Glomerular visceral epithelial cell (primary cell): Measurements from ENCODE around the gene SLC38A4.
"Not testable (repeated sequence)": the region's sequence is repeated elsewhere in the genome, so short reads cannot be mapped to it uniquely, and the experiment has no call there.

ENCODE experiments used
- DNase-seq: peaks from one replicate; pipeline ENCODE4 v3.0.0-alpha.2; 2016; ENCODE audit errors: extremely low spot score

Gene SLC38A4

DNA sequence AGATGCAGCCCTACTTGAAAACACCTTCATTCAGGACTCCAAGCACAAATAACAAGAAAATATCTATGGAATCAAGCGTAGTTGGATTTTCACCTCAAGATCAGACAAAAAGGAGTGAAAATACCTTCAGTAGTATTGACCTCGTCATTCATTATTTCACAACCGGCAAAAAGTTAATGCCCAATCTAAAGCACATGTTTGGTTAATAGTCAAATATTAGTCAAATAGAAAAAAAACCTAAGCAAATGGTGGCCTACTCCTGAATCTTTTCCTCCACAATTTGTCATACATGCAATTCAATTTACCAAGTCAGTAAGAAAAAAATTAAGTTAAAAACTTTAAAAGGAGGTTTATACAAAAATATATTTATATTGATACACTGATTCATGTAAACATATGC lies 50.0 kb downstream of the SLC38A4 start:
- DNase-seq, result no peak

GRCh38 chr12:46774322-46774633 lies 51.5 kb downstream of the SLC38A4 start:
- DNase-seq, result no peak

DNA sequence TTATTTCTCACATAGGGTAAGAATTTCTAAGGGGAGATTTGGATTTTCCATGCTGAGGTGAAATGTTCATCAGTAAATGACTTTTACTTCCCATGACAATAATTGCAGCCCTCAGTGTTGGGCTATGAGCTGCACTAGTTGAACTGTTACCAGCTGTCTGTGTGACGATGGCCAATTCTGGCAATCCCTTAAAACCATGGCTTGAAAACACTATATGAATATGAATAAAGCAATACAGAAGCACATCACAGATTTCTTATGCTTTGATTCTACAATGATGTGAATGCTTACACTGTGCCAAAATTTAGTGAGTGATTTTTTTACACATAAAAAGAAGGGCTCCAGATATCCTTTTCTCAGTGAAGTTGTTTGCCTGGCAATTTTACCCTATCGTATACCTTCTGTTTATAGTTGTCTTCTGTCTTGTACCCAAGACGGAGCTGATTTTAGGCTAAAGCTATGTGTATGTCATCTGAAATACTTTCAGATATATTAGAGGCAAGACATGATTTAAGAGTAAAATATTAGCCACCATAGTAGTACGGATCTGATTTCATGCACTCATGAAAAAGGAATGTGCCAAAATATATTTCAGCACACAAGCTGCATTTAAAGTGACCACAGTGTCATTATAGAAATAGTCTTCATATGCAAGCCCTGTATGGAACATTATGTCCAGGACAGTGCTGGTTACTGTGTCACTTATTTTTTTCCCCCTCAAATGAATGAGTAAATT lies 52.0 kb downstream of the SLC38A4 start:
- DNase-seq, result peak; percentile 35

DNA sequence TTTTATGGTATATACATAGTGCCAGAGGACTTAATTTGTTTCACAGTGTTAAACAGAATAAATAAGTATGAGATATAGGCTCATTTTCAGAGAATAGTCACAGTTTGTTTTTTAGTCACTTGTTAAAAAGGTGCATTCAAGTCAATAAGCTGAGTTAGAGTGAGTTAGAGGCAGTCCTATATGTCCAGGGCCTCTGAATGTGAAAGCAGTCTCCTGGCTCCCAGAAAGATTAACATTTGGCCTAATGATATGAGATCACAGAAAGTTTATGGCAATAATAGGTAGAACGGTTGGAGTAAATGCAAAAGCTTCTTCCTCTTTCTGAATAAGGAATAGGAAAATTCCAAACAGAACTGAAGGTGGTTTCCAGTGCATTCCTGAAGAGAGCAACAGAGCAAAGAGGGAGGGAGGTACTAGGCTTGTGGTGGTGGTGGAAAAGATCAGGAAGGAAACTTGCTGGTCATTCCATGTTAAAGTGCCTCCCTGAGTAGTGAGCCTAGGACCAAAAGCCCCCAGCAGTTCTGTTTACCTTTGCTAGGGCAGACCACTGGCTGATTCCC lies 54.4 kb downstream of the SLC38A4 start:
- DNase-seq, result peak; percentile 47

DNA sequence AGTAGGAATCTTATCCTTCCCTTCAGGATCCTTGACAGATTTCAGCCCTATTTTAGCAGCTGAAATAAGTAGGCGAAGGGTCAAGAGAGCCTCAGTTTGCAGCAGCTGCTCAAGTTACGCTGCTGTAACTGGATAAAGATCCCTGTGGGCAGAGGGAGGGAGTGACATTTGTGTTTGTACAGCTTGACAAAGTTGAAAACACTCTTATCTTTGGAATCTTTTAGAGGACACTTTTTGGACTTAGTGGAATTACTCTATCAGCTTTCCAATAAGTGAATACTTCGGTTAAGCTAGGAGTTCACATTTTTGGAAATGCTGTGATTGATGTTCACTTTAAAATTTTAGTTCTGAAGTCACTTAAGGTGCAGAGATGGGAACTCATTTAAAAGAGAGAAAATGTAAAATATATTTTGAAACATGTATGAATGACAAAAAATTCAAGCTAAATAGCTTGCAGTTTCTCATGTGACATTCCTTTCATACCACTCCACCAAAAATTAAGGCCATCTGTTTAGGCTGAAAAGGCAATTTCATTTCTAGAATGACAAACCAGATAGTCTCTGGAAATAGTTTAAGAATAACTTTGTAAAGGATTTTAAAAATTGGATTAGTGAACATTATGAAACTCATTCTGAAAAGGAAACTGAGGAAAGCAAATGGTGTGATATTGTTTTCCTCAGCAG lies 55.2 kb downstream of the SLC38A4 start:
- DNase-seq, result no peak

GRCh38 chr12:46764005-46764404 lies 61.8 kb downstream of the SLC38A4 start:
- DNase-seq, result no peak

DNA sequence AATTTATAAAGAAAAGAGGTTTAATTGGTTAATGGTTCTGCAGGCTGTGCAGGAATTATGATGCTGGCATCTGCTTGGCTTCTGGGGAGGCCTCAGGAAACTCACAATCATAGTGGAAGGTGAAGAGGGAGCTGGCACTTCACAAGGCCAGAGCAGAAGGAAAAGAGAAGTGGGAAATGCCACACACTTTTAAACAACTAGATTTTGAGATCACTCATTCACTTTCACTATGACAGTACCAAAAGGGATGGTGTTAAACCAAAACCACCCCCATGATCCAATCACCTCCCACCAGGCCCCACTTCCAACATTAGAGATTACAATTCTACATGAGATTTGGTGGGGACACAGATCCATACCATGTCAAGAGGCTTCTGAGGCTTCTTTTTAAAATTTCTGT lies 62.6 kb downstream of the SLC38A4 start:
- no peak for DNase-seq

GRCh38 chr12:46754550-46754949 lies 71.2 kb downstream of the SLC38A4 start:
- DNase-seq, result no peak

- no peak for DNase-seq
These were observed 73.4 kb downstream of the SLC38A4 start for GRCh38 chr12:46752396-46752795.

DNA sequence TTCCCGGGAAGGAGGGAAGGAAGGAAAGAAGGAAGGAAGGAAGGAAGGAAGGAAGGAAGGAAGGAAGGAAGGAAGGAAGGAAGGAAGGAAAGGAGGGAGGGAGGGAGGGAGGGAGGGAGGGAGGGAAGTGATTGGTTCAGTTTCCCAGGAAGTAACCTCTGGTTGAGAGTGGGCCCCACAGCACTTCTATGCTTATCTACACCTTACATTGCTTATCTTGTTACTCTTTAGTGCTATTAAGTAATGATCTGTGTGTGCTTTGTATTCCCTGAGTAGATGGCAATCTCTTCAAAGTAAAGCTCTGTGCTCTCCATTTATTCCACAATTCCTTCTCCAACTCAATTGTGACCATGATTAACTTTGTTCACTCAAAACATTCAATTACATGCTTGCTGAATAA lies 74.6 kb downstream of the SLC38A4 start:
- DNase-seq, result no peak

DNA sequence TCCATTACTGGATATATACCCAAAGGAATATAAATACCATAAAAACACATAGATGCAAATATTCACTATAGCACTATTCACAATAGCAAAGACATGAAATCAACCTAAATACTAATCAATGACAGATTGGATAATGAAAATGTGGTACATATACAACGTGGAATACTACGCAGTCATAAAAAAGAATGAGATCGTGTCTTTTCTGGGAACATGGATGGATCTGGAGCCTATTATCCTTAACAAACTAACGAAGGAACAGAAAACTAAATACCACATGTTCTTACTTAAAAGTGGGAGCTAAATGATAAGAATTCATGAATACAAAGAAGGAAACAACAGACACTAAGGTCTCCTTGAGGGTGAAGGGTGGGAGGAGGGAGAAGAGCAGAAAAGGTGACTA lies 76.5 kb downstream of the SLC38A4 start:
- DNase-seq, result no peak

DNA sequence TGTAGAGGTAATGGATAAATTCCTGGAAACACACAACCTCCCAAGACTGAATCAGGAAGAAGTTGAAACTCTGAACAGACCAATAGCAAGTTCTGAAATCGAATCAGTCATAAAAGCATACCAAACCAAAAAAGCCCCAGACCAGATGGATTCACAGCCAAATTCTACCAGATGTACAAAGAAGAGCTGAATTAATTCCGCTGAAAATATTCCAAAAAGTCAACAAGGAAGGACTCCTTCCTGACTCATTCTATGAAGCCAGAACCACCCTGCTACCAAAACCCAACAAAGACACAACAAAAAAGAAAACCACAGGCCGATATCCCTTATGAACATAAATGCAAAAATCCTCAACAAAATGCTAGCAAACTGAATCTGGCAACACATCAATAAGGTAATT lies 81.5 kb downstream of the SLC38A4 start:
- no peak for DNase-seq

GRCh38 chr12:46743456-46743855 lies 82.3 kb downstream of the SLC38A4 start:
- DNase-seq, result no peak

GRCh38 chr12:46742271-46742670 lies 83.5 kb downstream of the SLC38A4 start:
- not testable (repeated sequence) for DNase-seq

DNA sequence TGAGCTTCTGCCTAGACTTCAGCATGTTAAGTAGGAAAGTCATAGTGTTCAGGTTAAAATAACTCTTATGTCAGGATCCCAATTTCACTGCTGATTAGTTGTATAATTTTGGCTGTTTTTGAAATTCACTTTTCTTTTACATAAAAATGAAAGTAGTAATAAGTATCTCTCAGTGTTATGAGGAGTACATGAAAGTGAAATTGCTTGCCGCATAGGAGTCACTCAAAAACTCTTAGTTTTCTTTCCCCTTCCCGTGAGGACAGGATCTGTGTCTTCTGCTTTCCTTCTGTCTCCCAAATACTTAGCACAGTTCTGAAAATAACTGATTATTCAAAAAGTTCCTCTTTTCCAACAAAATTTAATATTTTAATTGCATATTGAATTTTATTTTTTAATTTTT lies 100.5 kb downstream of the SLC38A4 start:
- no peak for DNase-seq

DNA sequence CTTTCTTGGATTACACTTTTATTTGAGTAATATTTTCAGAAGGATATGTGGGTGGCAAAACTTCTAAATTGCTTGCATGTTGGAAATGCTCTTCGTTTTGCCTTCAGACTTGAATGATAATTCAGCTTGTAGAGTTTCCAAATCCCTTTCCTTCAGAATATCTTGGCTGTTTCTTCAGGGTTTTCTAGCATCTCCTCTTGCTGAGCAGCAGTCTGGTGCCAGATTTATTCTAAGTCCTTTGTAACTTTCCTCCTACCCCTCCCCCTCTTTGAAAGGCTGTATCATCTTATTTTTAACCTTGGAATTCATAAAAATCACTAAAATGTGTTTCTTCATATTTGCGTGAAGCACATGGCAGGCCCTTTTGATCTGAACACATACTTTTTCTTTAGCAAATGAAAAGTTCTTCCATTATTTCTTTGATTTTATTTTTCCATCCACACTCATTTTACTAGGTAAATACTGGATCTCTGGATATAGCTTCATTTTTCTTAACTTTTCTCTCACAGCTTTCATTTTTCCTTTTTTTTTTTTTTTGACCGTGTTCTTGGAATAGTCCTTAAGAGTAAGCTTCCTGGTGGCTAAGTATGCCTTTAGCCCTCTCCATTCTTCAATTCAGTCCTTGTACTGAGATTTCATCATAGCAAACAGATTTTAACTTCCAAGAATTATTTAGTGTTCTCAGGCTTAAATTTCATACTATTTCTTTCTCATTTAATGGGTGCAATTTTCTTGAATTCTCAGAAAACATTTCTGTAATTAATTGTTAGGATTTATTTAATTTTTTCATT lies 102.0 kb downstream of the SLC38A4 start:
- no peak for DNase-seq

GRCh38 chr12:46722394-46723185 lies 103.2 kb downstream of the SLC38A4 start:
- peak; percentile 6 for DNase-seq

DNA sequence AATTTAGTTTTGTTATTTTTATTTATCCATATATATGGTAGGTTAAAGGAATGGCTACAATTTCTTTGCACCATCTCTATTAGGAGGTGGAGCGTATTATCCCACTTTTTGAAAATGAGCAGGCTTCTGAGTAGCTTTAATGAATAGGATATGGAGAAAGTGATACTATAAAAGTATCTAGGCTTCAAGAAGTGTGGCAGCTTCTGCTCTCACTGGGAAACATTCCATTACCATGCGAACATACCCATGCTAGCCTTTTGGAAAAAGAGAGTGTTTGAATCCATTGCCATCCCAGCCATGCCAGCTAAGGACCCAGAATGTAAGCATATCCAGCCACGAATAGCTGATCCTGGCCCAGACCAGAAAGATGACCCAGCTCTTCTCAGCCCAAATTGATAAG lies 107.3 kb downstream of the SLC38A4 start:
- DNase-seq, result no peak

- DNase-seq, result no peak
These were observed 107.9 kb downstream of the SLC38A4 start for GRCh38 chr12:46717868-46718267.

DNA sequence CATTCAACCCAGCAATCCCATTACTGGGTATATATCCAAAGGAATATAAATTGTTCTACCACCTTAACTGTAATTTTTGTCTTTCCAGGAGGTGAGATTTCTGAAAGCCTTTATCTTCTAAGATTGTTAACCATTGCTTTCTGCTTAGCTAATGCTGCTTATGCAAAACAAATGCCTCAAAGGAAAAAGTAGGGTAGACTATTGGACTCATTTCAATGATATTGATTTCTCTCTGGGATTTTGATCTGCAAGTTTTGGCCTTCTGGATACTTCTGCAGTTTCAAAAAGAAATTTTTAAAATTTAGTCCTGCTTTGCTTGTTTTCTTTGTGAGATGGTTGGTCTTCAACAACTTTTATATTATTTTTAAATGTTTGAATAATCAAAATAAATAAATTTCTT lies 108.6 kb downstream of the SLC38A4 start:
- no peak for DNase-seq
